HG02870 (cell line): ENCODE measurements around the gene UPF2.
A peak's percentile ranks its signal among the peaks of the same experiment; 100 is the strongest.

Experiments
- ATAC-seq: cut with Tn5 transposase; IDR thresholded peaks from one replicate; pipeline ENCODE4 v1.9.1; 2021; ENCODE audit warnings: mild to moderate bottlenecking, moderate library complexity; ENCODE audit not compliant: unreplicated experiment

UPF2 gene

DNA sequence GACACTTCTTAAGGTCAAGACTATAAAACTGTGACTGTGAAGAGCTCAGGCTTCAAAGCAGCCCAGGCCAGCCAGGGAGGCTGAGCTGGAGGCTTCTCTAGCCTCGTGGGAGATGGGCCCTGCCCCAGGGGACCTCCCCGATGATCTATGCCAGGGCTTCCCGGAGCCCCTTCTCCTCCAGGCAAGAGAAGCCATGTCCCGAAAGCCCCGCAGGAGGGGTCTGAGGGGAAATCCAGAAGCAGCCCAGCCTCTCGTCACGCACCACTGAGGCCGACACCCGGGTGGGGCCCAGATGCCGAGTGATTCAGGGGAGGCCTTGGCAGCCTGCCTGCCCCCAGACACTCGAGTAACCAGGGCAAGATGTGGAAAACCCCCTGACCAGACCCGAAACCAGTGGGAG, 155.8 kb downstream of the UPF2 start:
- ATAC-seq, result no peak

DNA sequence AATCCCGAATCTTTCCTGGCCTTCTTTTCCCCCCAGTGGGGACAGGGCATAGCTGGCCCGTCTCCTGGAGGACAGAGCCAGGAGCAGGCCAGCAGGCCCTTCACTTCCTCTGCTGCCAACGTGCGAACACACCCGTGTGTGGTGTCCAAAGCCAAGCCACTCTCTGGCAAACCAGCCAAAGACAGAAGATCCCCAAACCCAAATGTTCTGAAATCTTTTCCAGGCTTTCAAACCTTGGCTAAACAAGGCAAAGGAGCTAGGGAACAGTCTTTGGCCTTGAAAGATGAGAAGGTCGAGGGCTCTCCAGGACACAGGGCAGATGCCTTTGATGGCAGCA, 156.5 kb downstream of the UPF2 start:
- no peak for ATAC-seq

DNA sequence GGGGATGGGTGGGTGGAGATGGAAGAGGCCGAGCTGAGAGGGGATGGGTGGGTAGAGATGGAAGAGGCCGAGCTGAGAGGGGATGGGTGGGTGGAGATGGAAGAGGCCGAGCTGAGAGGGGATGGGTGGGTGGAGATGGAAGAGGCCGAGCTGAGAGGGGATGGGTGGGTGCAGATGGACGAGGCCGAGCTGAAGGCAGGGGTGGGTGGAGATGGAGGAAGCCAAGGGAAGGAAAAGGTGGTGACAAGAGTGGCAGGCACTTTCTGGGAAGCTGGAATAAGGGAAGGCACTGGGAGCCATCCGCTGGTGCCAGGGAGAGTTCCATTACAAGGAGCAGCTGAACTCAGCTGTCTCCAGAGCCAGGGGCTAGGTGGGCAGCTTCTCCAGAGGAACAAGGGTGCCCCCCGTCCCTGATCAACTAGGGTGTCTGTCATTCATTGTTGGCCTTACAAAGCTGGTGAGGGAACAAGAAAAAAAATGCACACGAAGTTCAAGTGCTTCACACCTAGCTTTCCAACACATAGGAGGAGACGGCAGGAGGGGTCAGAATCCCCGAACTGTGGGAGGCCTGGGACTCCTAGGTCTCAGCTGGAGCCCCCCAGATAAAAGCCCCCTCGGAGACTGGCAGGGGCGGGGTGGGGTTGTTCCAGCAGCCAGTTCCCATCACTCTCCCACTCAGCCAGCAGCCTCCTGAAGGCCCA, 157.0 kb downstream of the UPF2 start:
- ATAC-seq, result no peak

DNA sequence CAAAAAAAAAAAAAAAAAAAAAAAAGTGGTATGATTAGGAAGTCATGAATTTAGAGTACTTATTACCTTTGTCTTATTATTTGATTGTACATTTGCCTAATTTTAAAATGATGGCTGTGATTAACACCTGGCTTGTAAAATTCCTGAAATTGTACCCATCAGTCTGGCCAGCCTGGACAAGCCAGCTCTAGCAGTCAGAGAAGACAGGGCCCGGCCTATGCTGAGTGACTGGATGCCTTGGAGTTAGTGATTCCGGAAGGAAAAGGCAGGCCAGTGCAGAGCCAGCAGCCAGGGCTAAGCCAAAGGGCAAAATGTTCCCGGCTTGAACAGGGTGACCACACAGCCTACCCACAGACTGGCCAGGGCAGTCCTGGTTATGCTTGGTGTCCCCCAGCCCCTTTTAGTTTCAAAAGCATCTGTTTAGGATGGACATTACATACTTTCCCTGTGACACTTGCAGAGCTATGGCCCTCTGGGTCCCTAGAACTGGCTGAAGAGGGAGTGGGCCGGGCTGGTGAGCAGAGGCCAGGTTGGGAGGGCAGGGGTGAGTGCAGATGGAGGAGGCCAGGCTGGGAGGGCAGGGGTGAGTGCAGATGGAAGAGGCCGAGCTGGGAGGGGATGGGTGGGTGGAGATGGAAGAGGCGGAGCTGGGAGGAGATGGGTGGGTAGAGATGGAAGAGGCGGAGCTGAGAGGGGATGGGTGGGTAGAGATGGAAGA, 157.7 kb downstream of the UPF2 start:
- no peak for ATAC-seq

DNA sequence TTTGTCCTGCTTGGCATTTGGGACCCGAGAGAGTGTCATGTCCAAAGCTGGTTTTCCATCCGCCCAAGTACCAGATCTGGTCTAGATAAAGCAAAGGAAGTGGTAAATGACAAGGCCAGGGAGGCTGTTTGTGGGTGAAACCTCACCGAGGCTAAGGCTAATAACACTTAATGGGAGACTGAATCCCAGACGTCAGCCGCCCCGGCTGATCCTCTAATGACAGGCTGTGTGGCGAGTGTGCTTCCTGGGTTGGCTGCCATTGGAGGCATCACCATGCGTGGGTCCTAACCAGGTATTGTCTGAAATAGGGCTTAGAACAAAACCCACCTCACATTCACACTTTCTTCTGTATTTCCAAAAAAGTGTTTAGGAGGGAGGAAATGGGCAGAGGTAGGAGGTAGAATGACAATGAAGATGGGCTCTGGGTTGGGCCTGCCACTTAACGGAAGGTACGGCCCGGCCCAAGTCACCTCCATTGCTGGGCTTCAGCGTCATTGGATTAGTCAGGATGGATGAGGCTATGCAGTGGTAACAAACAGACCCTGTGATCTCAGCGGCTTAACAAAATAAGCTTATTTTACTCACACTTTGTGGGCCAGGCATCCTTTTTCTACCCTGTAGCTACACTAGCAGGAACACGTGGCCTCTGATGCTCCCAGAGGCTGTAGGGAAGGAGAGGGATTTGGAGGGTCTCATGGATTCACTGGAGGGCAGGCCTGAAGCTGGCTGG, 159.8 kb downstream of the UPF2 start:
- no peak for ATAC-seq

DNA sequence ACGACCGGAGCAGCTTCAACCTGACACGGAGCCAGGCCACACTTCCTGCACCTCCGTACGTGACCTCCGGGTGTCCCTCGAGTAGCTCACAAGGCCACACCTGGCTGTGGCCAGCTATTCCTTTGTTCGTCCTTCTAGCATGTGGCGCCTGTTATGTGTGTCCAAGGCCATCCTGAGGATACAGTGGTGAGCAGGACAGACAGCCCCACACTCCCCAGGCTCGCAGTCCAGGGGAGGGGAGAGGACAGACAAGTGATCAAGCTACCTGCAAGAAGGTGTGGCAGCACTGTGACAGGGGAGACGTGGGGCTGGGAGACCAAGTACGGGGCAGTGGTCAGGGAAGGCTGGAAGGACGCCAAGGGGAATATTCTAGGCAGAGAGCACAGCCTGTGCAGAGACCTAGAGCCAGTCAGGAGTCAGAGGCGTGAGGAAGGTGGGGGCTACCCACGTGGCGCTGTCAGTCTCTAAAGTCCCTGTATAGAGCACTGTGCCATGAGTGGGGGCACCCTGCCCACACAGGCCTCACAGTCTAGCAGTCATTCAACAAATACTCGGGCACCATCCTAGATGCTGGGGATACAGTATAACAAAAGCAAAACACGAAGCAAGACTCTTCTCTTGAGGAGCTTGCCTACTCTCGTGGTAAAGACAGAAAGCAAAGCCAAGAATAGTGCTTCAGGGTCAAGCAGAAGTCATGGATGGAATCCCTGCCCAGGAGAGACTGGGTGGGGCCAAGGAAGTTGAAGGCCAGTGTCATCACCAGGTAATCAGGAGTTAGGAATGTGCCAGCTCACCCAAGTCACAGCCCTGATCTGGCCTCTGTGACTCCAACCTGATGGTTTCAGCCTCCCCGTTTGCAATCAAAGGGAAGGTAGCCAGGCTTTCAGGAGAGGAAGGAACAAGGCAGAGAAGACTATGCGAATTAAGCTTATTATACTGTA, 160.9 kb downstream of the UPF2 start:
- ATAC-seq, result no peak

DNA sequence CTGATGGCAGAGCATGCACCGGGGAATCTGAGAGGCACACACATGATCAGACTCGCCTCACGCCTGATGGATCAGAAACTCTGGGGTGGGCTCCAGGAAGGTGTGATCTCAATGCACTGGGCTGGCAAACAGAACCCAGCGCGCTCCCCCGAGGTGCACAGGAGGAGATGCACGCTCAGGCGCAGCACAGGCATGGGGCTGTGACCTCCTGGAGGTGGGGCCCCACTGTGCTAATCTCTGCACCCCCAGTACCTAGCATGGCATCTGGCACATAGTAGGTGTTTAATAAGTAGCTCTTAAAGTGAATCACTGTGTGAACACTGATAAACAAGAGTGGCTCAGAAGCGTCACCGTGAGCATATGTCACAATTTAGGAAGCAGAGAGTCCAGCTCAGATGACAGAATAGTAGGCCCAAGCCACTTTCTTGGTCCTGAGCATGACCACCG, 161.6 kb downstream of the UPF2 start:
- no peak for ATAC-seq

DNA sequence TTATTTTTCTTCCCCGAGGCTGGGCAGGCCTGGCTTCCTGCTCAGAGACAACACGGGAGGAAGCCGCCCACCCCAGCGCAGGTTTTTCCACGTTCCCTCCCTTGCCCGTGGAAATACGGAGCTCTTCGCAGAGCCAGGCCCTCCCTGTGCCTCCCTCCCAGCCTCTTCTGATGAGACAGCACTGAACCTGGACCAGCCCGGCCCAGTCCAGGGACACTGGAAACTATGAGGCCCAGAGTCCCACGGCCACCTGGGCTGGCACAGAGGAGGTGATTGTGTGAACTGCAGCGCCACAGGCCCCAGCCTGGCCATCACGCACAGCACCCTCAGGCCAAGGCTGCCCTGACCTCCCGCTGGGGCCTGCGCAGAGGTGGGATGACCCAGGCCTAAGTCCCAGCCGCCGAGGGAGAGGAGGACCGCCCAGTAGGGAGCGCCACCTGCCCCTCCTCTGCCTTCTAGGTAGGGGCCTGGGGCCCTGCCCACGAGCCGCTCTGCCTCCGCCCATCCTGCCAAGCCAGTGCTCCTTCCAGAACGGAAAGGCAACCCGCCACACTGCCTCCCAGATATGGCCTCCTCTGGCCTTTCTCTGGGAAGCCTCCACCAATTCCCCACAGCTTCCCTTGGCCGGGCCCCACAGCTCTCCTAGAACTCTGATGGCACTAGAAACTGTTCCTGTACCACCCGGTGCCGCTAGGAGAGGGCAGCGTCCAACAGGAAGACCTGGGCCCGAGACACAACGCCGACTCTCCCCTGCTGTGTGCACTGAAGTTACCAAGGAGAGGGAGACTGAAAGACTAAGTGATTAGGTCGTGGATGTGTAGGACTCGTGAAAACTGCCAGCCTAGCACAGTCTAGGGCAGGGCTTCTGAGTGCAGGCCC, 162.2 kb downstream of the UPF2 start:
- ATAC-seq, result no peak

DNA sequence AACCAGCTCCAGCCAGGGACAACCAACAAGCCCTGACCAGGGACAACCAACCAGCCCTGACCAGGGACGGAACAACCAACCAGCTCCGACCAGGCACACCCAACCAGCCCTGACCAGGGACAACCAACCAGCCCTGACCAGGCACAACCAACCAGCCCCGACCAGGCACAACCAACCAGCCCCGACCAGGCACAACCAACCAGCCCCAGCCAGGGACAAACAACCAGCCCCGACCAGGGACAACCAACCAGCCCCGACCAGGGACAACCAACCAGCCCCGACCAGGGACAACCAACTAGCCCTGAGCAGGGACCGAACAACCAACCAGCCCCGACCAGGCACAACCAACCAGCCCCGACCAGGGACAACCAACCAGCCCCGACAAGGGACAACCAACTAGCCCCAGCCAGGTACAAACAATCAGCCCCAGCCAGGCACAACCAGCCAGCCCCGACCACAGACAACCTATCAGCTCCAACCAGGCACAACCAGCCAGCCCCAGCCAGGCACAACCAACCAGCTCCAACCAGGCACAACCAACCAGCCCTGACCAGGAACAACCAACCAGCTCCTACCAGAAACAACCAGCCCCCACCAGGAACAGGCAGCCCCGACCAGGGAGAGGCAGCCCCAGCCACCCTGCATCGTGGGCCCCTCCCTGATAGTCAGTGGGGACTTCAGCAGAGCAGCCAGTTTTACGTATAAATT, 163.1 kb downstream of the UPF2 start:
- no peak for ATAC-seq

DNA sequence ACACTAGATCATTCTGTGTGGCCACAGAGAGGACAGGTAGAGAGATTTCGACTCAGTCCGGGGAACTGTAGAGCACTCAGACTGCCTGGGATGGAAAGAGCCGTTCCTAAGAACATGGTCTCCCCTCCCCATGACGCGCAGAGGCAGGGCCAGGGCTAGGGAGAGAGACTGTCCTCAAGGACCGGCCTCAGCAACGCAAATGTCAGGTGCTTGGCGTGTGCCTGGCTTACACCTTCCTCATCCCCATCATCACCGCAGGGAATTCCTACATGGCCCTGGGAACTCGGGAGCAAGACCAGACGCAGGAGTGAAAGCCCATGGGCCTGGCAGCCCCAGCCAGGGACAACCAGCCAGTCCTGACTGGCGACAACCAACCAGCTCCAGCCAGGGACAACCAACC, 163.8 kb downstream of the UPF2 start:
- ATAC-seq, result no peak

DNA sequence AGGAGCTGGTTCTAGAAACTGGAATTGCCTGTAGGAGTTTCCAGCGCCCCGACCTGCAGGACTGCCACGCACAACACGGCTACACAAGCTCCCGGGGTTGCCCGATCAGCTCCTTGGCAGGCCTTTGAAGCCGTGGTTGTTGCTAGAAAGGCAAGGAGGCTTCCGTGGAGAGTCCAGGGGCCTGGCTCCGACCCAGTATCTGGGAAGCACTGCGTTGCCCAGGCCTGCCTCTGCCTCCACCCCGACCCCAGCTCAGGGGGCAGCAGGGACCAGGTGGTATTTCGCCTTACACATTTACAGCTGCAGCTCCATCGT, 165.1 kb downstream of the UPF2 start:
- no peak for ATAC-seq

DNA sequence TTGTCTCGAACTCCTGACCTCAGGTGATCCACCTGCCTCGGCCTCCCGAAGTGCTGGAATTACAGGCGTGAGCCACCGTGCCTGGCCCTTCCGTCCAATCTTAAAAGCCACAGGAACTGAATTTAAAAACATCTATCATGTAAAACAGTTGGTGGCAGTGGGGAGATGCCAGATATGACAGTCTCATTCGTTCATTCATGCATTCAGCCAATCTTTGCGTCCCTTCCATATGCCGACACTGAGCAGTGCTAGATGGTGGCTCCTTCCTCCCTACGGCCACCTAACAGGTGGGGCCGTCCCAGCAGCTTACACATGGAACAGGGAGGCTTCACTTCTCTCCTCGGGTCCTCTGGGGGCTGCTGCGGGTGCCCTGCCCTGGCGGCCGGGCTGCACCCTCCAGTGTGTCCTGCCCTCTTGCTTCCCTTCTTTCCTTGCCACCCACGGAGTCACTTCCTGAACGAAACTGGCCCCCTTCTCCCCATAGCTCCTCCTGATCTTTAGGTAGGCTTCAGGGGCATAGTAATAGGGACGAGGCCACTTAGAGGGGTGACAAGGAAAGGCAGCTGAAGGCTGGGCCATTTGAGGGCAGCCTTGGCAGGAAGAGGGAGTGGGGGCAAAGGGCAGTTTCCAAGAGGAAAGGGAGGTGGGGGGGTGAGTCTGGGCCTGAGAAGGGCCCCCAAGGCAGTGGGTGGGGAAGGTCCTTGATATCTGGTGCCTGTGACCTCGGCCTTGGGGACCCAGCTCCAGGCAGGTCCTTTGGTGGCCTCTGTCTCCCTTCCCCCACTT, 165.6 kb downstream of the UPF2 start:
- no peak for ATAC-seq

DNA sequence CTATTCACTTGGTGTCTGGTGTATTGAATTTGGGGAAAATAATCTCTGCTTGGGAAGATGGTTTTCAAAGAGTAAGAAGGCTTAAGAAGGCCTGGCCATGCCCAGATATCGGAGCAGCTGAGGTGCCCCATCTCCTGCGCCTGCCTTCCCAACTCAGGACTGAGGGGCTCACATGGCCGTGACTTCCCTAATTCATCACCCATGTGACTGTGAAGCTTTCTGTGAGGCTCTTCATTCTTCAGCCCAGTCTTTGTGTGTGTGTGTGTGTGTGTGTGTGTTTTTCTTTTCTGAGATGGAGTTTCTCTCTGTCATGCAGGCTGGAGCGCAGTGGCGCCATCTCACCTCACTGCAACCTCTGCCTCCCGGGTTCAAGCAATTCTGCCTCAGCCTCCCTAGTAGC, 166.3 kb downstream of the UPF2 start:
- no peak for ATAC-seq

DNA sequence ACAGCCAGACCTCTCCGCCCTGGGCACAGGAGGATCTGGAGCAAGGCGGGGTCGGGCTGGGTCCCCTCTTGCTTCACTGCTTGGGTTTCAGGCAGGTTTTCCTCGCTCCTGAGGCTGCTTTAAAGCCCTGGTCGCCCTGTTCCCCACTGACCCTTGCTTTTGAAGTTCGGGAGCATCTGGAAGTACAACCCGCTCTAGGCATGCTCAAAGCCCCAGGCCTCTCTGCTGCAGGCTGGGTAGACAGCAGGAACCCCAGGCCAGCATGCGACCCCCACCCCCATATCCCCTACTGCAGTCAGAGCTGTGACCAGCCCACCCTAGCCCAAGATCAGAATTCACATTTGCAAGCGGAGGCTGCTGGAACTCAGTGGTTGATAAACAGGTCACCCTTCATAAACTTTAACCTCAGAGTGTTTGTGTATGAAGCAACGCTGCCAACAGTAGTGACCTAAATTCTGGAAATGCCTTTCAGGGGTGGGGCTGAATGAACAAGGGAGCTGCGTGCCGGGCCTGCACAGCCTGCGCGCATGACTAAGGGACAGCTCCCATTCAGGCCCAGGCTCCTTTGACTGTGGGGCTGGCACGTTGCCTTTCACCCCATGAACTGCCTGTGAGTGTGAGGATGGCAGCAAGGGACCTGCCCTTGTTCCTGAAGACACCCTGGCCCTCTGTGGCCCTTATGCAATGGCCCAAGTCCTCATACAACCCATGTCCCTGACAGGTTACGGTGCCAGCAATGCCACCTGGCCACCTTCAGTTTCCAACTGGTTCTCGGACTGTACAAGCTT, 166.9 kb downstream of the UPF2 start:
- no peak for ATAC-seq

DNA sequence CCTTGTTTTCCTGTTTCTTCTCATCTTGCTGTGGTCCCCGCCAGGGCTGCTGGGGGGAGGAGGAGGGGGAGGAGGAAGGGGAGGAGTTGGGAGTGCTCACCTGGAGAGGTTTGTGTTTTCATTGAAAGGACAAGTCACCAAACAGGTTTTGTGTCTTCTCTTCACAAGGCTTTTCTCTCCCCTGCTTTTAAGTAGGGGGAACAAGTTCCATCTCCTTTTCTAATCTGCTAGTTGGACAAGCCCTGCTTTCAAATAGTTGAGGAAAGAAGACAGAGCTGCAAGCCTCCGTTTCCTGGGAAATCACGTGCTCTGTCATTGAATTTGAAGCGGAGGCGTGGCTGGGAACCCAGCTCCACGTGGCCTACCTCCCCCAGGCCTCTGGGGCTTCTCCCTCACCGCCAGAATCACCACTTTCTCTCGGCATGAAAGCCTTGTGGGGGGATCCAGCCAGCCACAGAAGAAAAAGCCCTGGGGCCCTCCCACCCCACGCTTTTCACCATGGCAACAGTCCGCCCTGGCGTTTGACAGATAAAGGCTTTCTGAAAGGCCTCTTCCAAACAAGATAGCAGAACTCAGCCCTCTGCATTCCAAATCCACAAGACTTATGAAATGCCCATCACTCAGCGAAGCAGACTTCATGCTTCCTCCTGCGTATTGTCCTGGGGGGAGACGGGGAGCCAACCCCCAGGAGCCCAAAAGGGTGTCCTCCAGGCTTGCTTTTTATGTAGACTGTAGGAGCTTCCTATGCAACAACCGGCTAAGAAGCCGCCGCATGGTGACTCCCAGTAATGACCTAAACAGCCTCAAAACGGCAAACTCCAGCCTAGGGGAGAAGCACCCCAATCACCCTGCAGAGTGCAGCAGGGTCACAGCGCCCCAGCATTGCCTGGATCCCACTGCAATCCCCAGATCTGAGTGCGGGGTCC, 167.8 kb downstream of the UPF2 start:
- ATAC-seq, result peak; percentile 71

DNA sequence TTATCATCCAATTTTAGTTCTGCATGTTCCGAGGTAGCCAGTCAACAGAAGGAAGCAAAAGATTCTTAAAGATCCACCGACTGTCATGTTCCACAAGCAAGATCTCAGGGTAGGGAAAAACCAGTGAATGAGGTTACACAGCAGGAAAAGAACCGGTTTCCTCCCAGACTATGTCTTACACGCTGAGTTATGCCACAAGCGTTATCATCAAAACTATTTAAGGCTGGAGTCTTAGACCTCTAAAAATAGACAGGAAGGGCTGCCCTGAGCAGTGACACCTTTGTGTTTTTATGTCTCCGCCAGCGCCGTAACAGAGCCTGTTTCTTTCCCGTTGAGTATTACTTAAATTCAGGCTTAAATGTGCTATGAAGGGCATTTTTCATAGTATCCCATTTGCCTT, 171.1 kb downstream of the UPF2 start:
- ATAC-seq, result no peak

DNA sequence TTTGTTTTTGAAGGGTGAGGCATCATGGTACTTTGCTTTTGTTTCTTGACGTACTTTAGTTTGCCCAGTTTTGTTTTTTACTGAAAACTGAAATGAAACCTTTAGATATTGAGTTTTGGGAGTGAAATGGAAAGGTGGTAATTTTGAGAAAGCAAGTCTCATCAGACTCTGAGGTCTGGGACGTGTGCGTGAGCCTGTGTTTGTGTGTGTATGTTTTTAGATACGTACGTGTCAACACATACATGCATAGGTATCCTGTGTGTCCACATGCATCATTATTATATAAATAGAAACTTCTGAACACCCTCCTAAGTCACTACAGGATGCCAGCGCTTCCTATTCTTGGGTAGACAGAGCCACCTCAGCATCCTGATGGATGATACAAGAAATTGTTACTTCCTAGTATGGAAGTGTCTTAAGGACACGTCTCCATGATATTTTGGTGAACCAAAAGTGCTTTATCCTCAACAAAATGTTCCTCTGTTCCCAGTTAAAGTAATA, 171.7 kb downstream of the UPF2 start:
- no peak for ATAC-seq
